22Rv1 (cell line): ENCODE results near the gene MBD2.

Experiments used
- ZFX ChIP-seq: fragments of 450-650 bp; IDR thresholded peaks from 2 replicates; pipeline ENCODE4 v1.6.1; 2017; ENCODE audit warnings: antibody characterized with exemption, borderline replicate concordance
- TF ChIP-seq, protein P1 (sequence below): fragments of 450-650 bp; IDR thresholded peaks from 2 replicates; pipeline ENCODE4 v1.5.1; 2017; ENCODE audit warnings: mild to moderate bottlenecking

DNA sequence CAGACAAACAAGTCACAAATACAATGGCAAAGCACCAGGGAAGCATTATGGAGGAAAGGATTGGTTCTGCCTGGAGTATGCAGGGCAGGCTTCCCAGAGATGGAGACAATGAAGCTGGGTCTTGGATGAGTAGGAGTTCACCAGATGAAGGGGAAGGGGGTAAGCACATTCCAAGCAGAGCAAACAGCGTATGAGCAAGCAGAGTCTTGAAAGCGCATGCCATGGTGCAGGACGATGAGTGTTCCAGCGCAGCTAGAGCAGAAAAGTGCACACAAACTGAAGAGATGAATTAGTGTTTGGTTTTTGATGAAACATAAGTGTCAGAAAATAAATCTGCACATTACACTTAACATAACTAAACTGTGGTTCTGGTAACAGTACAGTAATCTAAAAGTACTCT, 21.6 kb downstream of the MBD2 start:
- TF ChIP-seq, protein P1, sequence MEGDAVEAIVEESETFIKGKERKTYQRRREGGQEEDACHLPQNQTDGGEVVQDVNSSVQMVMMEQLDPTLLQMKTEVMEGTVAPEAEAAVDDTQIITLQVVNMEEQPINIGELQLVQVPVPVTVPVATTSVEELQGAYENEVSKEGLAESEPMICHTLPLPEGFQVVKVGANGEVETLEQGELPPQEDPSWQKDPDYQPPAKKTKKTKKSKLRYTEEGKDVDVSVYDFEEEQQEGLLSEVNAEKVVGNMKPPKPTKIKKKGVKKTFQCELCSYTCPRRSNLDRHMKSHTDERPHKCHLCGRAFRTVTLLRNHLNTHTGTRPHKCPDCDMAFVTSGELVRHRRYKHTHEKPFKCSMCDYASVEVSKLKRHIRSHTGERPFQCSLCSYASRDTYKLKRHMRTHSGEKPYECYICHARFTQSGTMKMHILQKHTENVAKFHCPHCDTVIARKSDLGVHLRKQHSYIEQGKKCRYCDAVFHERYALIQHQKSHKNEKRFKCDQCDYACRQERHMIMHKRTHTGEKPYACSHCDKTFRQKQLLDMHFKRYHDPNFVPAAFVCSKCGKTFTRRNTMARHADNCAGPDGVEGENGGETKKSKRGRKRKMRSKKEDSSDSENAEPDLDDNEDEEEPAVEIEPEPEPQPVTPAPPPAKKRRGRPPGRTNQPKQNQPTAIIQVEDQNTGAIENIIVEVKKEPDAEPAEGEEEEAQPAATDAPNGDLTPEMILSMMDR = no peak
- TF ChIP-seq ZFX = no peak
